Measurements from ENCODE around the gene OSBPL8. TPM values are rescaled to one million over a fixed set of nuclear protein-coding genes. Genes with fewer than 3 reads are reported as not detected.

The OSBPL8 gene
- total and polyA plus RNA-seq, 2 donors (not counting 1 experiment from before 2014, with no cell fraction given), result 11.1 to 112 TPM

GRCh38 chr12:76455582-76456345 lies 103.8 kb downstream of the OSBPL8 start:
- ChIA-PET POLR2A (no interaction called here), CTCF (interaction anchor here (0.7 to 3.5 kb wide), 24 partner anchors 9 to 1123 kb away, joined by 3 to 30 read pairs (median 4); partner anchors contain the start of genes BBS10, GLIPR1L1 and OSBPL8)
- DNase-seq, result peak; percentile 50
- Histone ChIP-seq H2AFZ (ENCODE audit: insufficient read depth, low read depth, low read length, poor library complexity, severe bottlenecking) (no peak overlapping the region), H3K79me2 (ENCODE audit: control insufficient read depth, insufficient read depth, low read length) (peaks cover 37% of the 10 kb centered on the region), H3K9ac (ENCODE audit: low read length) (no peak overlapping the region), H3K9me3 (ENCODE audit: control extremely low read depth in 1 of 3, control insufficient read depth in 2 of 3, insufficient read depth in 1 of 3, low read length in 2 of 3) (no peaks in the 10 kb centered on the region), H3K4me2 (replicated peaks; ENCODE audit: low read depth, low read length, poor library complexity, severe bottlenecking) (no peak overlapping the region), H4K20me1 (ENCODE audit: control insufficient read depth, insufficient read depth, low read length, poor library complexity, severe bottlenecking) (peaks cover 12% of the 10 kb centered on the region), H3K27ac (ENCODE audit: low read length in 2 of 2) (no peak overlapping the region), H3K27me3 (replicated peaks in 1 of 4; ENCODE audit: control extremely low read depth in 1 of 4, control insufficient read depth in 3 of 4, insufficient read depth in 4 of 4, low read length in 3 of 4) (no peaks in the 10 kb centered on the region), H3K36me3 (replicated peaks in 1 of 2; ENCODE audit: control extremely low read depth in 1 of 2, control insufficient read depth in 1 of 2, extremely low read depth in 1 of 2, insufficient read depth in 2 of 2, low read length in 1 of 2) (peaks cover 2 to 4% of the 10 kb centered on the region in 2 experiments), H3K4me1 (ENCODE audit: control insufficient read depth in 2 of 2, insufficient read depth in 2 of 2, low read length in 2 of 2) (peaks cover 0 to 4% of the 10 kb centered on the region in 2 donors), H3K4me3 (ENCODE audit: control extremely low read depth in 1 of 5, extremely low read depth in 1 of 5, insufficient read depth in 1 of 5, low read depth in 2 of 5, low read length in 4 of 5) (no peak overlapping the region)
- intact Hi-C loops (cut with micrococcal nuclease), result loop anchor here (1.0 to 5.0 kb wide), 5 partner anchors 102 to 928 kb away; partner anchors contain the start of genes NAP1L1 and OSBPL8
- ATAC-seq (ENCODE audit: low read depth), result peak; percentile 41
- Mint-ChIP-seq H3K27ac (no peak overlapping the region), H3K4me1 (peaks cover 13% of the 10 kb centered on the region), H3K27me3 (no peaks in the 10 kb centered on the region), H3K9me3 (ENCODE audit: insufficient read depth) (no peaks in the 10 kb centered on the region), H3K4me3 (no peak overlapping the region)
- TF ChIP-seq EZH2 (IDR thresholded peaks at IDR 0.05; ENCODE audit: borderline replicate concordance, insufficient read depth, low read depth, low read length, poor library complexity, severe bottlenecking) (no peak), CTCF (IDR thresholded peaks at IDR 0.05) (peak; percentile 70)
- WGBS (ENCODE audit: insufficient coverage), result no CpG with 5 or more reads among the region's 2 CpGs

GRCh38 chr12:76451528-76451927 lies 108.0 kb downstream of the OSBPL8 start:
- H3K27ac Mint-ChIP-seq, result no peak overlapping the region
- peaks cover 7% of the 10 kb centered on the region for H4K20me1 ChIP-seq (ENCODE audit: control insufficient read depth, insufficient read depth, low read length, poor library complexity, severe bottlenecking)
- DNase-seq, result no peak
- no peak overlapping the region for H3K9ac ChIP-seq (ENCODE audit: low read length)
- no peaks in the 10 kb centered on the region for H3K9me3 Mint-ChIP-seq (ENCODE audit: insufficient read depth)
- ChIA-PET CTCF (no interaction called here), POLR2A (no interaction called here)
- peaks cover 0 to 19% of the 10 kb centered on the region in 2 experiments for H3K36me3 ChIP-seq (replicated peaks in 1 of 2; ENCODE audit: control extremely low read depth in 1 of 2, control insufficient read depth in 1 of 2, extremely low read depth in 1 of 2, insufficient read depth in 2 of 2, low read length in 1 of 2)
- no peak overlapping the region for H3K4me3 Mint-ChIP-seq
- H3K79me2 ChIP-seq (ENCODE audit: control insufficient read depth, insufficient read depth, low read length), result peaks cover 51% of the 10 kb centered on the region
- intact Hi-C loops (cut with micrococcal nuclease), result loop anchor here (5.0 kb wide), 1 partner anchor 34 kb away; no protein-coding TSS in a partner anchor
- ATAC-seq (ENCODE audit: low read depth), result no peak
- no peaks in the 10 kb centered on the region for H3K9me3 ChIP-seq (ENCODE audit: control extremely low read depth in 1 of 3, control insufficient read depth in 2 of 3, insufficient read depth in 1 of 3, low read length in 2 of 3)
- 94% methylated on average over 6 of the region's 6 CpGs for WGBS (ENCODE audit: insufficient coverage)
- no peak overlapping the region for H2AFZ ChIP-seq (ENCODE audit: insufficient read depth, low read depth, low read length, poor library complexity, severe bottlenecking)
- no peaks in the 10 kb centered on the region for H3K27me3 Mint-ChIP-seq
- no peaks in the 10 kb centered on the region for H3K27me3 ChIP-seq (replicated peaks in 1 of 4; ENCODE audit: control extremely low read depth in 1 of 4, control insufficient read depth in 3 of 4, insufficient read depth in 4 of 4, low read length in 3 of 4)
- TF ChIP-seq CTCF (IDR thresholded peaks at IDR 0.05) (no peak), EZH2 (IDR thresholded peaks at IDR 0.05; ENCODE audit: borderline replicate concordance, insufficient read depth, low read depth, low read length, poor library complexity, severe bottlenecking) (no peak)
- H3K4me1 ChIP-seq (ENCODE audit: control insufficient read depth in 2 of 2, insufficient read depth in 2 of 2, low read length in 2 of 2), result no peaks in the 10 kb centered on the region
- H3K4me2 ChIP-seq (replicated peaks; ENCODE audit: low read depth, low read length, poor library complexity, severe bottlenecking), result no peak overlapping the region
- H3K4me3 ChIP-seq (ENCODE audit: control extremely low read depth in 1 of 5, extremely low read depth in 1 of 5, insufficient read depth in 1 of 5, low read depth in 2 of 5, low read length in 4 of 5), result no peak overlapping the region
- peaks cover 5% of the 10 kb centered on the region for H3K4me1 Mint-ChIP-seq
- H3K27ac ChIP-seq (ENCODE audit: low read length in 2 of 2), result no peak overlapping the region

Measured in B cell (primary cell).